GM12872 (cell line): Measurements from ENCODE around the gene PICALM.

Source experiments
- TF ChIP-seq, protein P1 (sequence below): IDR thresholded peaks from 3 replicates; pipeline ENCODE4 v1.5.1; 2011; ENCODE audit warnings: low read depth, mild to moderate bottlenecking, low read length, moderate library complexity; ENCODE audit not compliant: insufficient read depth

The PICALM gene

DNA sequence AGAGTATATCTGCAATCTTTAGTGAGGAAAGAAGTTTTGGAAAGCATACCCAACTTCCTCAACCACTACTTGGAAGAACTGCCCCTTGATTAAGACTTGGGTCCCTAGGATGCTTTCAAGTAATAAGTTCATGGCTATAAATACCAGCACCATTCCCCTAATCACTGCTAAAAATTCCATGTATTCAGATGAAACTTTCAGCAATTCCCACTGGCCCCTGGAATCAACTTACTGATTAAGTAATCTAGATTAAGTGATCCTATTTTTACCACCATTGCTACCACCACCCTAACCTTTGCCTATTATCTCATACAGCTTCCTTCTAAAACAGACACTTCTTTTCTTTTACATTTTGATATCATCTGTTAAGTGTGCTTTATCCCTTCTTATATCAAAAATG, 10.5 kb downstream of the PICALM start:
- TF ChIP-seq, protein P1, sequence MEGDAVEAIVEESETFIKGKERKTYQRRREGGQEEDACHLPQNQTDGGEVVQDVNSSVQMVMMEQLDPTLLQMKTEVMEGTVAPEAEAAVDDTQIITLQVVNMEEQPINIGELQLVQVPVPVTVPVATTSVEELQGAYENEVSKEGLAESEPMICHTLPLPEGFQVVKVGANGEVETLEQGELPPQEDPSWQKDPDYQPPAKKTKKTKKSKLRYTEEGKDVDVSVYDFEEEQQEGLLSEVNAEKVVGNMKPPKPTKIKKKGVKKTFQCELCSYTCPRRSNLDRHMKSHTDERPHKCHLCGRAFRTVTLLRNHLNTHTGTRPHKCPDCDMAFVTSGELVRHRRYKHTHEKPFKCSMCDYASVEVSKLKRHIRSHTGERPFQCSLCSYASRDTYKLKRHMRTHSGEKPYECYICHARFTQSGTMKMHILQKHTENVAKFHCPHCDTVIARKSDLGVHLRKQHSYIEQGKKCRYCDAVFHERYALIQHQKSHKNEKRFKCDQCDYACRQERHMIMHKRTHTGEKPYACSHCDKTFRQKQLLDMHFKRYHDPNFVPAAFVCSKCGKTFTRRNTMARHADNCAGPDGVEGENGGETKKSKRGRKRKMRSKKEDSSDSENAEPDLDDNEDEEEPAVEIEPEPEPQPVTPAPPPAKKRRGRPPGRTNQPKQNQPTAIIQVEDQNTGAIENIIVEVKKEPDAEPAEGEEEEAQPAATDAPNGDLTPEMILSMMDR, result no peak

DNA sequence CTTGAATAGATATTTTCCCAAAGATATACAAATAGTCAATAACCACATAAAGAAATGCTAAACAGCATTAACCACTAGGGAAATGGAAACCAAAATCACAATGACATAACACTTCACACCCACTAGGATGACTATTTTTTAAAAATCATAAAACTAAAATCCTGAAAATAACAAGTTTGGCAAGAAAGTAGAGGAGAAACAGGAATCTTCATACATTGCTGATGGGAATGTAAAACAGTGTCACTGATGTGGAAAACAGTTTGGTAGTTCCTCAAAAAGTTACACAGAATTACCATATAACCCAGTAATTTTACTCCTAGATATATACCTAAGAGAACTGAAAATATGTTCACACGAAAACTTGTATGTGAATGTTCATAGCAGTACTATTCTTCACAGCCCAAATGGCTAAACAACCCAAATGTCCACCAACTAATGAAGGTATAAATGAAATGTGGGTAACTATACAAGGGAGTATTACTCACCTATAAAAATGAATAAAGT, 12.5 kb downstream of the PICALM start:
- TF ChIP-seq, protein P1, result no peak

DNA sequence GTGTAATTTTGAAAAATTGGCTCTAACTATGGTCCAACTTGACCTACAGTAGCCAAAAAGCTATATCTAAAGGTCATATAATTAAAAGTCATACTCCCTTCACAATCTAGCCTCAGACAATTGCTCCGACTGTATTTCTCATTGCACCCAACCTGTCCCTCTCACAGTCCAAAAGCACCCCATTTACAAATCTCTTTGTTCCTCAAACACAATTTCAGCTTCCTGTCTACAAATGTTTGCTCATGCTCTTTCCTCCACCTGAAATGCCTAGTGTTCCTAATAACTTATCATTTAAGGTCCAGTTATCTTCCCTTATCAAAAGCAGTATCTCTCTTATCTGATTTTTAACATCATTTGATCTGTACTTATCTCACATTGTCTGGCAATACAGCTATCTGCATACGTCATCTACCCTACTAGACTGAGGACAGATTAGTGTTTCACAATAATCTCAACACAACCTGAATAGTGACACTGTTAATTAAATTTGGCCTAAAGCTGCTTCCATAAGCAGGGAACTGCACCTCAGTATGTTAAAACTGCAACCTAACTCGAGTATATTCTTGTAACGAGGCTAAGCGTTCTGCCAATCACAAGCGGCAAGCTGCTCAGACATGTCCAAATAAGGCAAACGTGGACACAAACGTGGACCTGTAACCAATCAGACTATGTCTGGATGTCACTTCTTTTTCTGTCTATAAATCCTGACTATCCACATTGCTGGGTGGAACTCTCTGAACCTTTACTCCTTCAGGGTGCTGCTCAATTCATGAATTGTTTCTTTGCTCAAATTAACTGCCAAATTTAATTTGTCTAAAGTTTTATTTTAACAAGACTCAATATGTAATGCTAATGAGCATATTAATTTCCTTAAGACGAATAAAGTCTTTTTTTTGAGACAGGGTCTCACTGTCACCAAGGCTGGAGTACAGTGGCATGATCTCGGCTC, 15.9 kb downstream of the PICALM start:
- TF ChIP-seq, protein P1, result no peak

DNA sequence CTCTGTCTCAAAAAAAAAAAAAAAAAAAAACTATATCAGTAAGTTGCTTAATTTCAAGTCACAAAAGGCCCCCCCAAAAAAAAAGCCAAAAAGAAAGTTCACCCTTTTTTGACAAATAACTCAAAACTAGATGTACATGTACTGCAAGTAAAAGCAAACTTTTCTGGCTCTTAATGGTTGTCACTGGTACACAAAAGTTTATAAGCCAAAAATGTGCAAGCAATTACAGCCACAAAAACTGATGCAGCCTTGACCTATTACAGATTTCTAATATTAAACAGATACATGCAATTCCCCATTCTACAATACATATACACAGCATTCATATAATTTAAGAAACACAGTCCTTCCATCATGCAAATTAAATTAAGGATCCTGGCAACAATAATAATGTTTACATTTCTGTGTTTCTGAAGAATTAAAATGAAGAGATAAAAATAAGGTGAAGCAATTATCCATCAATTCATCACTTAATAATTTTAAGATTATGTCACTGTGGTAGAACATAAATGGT, 18.6 kb downstream of the PICALM start:
- TF ChIP-seq, protein P1, result no peak

DNA sequence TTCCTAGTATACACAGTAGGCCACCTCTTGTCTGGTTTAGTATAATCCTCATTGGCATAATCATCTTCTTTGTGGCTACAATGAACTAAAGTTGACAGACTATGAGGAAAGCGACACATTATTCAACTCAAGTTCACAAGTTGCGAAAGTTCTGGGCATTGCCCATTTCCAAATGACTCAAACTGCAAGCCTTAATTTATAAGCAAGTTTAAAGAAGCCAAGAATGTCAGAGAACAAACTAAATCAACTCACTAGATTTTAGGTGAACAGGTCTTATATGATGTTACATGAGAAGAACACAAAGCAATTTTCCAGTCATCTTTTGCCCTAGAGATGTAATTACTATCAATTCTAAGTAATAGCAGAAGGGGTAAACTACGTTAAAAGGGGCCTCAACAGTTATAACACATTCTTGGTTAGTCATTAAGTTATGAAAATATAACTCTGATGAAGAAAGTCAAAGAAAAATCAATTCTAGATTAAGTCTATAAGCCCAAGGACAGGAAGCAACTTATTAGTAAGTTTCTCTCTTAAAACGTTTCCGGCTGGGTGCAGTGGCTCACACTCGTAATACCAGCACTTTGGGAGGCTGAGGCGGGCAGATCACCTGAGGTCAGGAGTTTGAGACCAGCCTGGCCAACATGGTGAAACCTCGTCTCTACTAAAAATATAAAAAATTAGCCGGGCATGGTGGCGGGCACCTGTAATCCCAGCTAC, 21.5 kb downstream of the PICALM start:
- TF ChIP-seq, protein P1, result no peak

DNA sequence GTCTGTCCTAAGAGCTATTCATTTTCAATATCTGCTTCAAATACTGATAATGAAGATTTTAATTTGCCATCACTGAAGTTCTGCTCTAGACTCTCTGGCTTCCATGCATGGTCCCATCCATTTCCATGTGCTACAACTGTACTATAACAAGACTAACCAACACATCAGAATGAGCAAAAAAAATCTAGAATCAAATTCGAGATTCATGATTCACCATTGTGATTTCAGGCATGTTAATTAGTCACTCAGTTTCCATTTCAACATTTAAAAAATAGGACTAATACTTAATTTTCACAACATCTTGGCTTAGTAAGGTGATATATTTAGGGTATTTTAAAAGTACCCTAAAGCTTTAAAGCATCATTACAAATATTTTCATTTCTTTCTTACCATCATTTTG, 22.8 kb downstream of the PICALM start:
- TF ChIP-seq, protein P1, result no peak
